HK-2 (cell line): ENCODE measurements around the gene SPATA6.
"Not testable (repeated sequence)": the region's sequence is repeated elsewhere in the genome, so short reads cannot be mapped to it uniquely, and the experiment has no call there.

ENCODE experiments used
- DNase-seq: peaks from one replicate; pipeline ENCODE4 v3.0.0-alpha.2; 2018; ENCODE audit not compliant: unreplicated experiment

SPATA6 gene

DNA sequence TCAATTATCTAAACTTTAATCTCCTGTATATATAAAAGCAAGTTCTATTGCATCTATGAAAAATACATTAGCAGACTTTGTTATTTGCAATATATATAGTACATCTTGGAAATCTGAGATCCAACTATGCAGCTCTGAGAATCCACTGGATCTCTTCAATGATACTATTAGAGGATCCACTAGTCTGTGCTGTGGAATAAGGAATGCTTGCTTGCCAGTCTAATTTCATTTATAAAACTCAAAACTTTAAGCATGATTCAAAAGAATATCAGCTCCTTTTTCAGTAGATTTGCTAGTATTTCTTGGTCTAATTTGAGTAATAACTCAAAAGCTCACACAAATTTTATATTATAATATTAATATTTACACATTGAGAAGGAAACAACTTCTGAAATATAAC lies 115.1 kb downstream of the SPATA6 start:
- DNase-seq, result no peak

DNA sequence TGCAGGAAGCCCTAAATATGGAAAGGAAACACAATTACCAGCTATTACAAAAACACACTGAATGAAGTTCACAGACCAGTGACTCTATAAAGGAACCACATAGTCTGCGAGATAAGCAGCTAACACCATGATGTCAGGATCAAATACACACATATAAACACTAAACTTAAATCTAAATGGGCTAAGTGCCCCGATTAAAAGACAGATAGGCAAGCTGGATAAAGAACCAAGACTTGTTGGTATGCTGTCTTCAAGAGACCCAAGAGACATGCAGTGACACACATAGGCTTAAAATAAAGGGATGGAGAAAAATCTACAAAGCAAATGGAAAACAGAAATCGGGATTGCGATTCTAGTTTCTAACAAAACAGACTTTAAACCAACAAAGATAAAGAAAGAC lies 127.6 kb downstream of the SPATA6 start:
- no peak for DNase-seq

DNA sequence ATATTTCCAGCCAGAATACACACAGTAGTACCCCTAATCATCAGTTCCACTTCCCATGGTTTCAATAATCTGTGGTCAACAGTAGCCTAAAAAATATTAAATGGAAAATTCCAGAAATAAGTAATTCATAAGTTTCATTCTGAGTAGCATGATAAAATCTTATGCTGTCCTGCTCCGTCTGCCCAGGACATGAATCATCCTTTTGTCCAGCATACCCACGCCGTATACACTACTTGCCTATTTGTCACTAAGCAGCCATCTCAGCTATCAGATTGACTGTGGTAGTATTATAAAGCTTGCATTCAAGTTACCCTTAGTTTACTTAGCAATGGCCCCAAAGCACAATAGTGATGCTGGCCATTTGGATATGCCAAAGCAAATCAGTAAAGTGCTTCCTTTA lies 130.8 kb downstream of the SPATA6 start:
- no peak for DNase-seq

DNA sequence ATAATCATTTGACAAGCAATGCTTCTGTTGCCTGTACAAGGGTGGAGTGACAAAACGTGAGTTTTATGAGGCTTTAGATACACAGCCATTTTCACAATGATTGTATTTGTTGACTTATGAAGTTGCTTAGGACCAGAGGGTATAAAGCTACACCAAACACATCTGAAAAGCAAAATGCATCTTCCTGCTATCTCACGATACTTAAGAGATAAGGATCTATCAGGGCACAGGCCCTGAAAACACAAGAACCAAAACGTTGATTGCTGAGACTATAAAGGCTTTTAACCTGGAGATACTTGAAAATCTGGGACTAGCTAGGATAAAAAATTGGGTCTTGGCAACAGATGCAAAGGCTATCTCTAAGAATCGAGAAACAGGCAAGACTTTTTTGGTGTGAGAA lies 133.7 kb downstream of the SPATA6 start:
- DNase-seq, result no peak

DNA sequence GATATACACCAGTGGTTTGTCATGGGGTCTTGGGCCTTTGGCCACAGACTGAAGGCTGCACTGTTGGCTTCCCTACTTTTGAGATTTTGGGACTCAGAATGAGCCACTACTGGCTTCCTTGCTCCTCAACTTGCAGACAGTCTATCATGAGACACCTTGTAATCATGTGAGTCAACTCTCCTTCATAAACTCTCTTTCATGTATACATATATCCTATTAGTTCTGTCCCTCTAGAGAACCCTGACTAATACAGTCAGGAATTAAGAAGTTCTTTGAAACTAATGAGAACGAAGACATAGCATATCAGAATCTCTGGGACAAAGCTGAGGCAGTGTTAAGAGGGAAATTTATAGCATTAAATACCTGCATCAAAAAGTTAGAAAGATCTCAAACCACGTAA lies 138.7 kb downstream of the SPATA6 start:
- no peak for DNase-seq

DNA sequence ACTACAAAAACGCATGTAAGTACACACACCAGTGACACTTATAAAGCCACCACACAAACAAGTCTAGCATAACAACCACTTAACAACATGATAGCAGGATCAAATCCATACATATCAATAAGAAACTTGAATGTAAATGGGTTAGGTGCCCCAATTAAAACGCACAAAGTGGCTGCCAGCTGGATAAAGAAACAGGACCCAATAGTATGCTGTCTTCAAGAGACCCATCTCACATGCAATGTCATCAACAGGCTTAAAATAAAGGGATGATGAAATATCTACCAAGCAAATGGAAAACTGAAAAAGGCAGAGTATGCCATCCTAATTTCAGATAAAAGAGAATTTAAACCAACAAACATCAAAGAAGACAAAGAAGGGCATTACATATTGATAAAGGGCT lies 139.9 kb downstream of the SPATA6 start:
- DNase-seq, result no peak

DNA sequence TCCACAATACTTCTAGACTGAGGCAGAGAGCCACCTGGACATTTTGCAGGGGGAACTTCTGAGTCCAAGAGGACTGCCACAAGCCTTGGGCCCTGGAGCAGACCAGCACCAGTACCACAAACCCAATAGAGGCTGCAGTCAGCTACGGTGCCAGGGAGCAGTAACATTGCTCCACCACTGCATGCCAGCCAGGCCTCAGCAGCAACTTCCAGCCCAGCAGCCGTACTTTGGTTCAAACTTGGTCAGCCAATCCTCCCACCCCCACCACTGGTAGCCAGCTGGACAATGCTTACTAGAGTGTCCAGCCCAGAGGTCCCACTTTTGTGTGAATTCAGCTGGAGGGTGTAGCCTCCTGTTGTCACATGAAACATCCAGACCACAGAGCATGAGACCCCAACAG lies 142.1 kb downstream of the SPATA6 start:
- no peak for DNase-seq

DNA sequence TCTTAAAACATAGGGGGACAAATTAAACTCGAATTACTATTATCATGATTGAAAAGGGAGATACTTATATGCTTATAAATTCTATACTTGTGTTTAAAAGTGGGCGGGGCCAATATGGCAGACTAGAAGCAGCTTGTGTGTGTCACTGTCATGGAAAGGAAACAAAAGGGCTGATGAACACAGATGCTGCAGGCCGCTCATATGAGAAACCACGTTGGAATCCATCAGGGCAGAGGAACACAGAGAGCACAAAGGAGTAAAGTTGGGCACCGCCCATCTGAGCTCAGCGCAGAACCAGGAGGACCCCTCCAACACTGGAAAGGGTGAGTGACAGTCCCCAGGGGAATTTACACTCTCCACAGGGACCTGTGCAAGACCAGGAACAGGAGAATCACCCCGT lies 142.5 kb downstream of the SPATA6 start:
- no peak for DNase-seq

DNA sequence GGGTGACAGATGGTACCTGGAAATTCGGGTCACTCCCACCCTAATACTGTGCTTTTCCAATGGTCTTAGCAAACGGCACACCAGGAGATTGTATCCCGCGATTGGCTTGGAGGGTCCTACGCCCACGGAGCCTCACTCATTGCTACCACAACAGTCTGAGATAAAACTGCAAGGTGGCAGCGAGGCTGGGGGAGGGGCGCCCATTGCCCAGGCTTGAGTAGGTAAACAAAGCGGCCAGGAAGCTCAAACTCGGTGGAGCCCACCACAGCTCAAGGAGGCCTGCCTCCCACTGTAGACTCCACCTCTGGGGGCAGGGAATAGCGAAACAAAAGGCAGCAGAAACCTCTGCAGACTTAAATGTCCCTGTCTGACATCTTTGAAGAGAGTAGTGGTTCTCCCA lies 160.2 kb downstream of the SPATA6 start:
- not testable (repeated sequence) for DNase-seq

DNA sequence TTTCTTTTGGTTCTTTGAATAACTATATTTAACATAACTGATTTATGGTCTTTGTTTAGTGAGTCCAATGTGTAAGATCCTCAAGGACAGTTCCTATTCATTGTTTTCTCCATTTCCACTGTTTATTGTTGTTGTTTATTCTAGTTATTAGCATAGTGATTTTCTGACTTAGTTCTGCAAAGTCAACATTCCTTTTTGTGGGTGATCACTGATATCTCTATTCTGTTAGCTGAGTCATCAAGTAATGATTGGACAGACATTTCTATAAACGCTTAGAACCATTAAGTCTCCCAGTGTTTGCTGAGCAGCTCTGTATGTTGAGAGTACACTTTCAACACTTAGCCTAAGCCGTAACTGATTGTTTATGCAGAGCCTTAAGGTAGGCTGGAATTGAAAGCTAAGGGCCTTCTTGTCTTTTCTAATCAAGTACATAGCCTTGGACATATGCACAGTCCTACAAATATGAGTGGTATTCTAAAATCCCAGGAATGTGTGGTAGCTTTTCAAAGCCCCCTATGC lies 162.4 kb downstream of the SPATA6 start:
- DNase-seq, result no peak

DNA sequence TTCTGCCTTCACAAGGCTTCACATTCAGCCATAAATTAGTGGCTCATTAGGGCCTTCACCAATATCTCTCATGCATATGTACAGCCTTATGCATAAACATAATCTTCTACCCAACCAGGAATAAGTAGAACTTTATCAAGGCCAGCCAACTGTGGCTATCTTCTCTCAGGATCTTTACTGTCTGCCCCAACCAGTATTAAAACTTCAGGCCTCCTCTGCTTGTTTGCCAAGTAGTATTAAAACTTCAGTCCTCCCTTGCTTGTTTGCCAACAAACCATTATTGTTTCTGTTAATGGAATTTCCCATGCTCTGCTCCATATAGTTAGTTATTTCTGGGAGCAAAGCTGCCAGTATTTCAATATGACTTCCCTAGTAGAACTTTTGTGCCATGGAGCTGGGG lies 169.4 kb downstream of the SPATA6 start:
- no peak for DNase-seq

DNA sequence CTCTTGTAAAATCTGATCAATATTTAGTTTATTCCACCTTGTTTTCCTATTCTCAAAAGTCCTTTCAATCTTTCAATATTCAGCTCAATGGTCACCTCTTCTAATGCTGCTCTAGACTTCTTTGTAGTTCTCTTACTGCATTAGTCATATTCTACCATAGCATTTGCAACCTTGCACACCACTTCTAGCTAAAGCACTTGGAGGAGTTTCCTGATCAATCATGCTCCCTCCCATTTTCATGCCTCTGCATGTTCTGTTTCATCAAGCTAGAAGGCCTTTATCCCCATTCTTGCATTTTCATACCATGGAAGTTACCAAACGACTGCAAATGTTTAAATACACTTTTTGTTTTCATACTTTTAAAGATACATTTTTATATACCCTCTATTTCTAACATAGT lies 177.3 kb downstream of the SPATA6 start:
- DNase-seq, result no peak

DNA sequence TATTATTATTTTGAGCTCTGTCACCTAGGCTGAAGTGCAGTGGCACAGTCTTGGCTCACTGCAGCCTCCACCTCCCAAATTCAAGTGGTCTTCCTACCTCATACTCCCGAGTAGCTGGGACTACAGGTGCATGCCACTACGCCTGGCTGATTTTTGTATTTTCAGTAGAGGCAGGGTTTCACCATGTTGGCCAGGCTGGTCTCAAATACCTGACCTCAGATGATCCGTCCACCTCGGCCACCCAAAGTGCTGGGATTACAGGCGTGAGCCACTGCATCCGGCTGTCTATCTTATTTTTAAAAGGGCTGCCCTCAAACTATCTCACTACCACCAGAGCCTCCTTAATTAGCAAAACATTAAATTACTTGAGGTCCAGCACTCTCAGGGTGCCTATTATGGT lies 177.9 kb downstream of the SPATA6 start:
- DNase-seq, result not testable (repeated sequence)

DNA sequence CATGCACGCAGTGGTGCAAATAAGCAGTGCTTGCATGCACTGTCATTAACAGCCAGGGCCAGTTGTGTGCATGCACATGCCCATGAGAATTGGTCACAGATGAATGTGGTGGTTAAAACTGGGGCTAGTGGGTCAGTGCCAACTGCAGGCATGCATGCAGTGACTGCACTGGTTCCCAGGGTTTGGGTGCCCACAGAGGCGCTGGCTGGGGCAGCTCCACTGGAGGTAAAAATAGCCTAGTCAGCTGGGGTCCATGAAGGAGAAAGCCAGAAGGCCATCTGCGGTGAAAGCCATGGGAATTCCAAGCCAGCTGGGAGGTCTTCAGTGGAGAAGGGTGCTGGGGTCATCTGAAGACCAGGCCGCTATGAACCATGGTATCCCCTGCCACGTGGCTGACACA lies 179.3 kb downstream of the SPATA6 start:
- no peak for DNase-seq

DNA sequence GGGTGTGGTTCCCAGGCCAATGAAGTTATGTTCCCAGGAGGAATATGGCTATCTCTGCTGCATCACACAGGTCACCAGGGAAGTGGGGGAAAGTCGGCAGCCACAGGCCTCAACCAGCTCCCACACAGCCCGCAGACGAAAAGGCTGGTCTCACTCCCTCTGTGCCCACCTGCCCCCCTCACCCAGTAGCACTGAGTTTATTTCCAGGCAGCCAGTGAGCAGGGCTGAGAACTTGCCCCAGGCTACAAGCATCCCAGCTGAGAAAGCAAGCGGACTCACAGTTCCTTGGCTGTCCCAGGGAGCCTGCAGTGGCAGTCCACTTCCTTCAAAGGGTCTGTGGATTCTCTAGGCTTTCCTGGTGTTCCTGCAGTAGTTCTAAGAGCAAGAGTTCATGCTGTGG lies 180.6 kb downstream of the SPATA6 start:
- DNase-seq, result no peak

DNA sequence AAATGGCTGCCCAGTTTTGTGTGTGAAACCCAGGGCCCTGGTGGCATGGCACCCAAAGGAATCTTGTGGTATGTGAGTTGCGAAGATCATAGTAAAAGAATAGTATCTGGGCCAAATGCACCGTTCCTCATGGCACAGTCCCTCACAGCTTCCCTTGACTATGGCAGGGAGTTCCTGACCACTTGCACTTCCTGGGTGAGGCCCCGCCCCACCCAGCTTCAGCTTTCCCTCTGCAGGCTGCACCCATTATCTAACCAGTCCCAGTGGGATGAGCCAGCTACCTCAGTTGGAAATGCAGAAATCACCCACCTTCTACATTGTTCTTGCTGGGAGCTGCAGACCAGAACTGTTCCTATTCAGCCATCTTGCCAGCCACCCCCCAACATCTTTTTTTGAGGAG lies 186.5 kb downstream of the SPATA6 start:
- no peak for DNase-seq

DNA sequence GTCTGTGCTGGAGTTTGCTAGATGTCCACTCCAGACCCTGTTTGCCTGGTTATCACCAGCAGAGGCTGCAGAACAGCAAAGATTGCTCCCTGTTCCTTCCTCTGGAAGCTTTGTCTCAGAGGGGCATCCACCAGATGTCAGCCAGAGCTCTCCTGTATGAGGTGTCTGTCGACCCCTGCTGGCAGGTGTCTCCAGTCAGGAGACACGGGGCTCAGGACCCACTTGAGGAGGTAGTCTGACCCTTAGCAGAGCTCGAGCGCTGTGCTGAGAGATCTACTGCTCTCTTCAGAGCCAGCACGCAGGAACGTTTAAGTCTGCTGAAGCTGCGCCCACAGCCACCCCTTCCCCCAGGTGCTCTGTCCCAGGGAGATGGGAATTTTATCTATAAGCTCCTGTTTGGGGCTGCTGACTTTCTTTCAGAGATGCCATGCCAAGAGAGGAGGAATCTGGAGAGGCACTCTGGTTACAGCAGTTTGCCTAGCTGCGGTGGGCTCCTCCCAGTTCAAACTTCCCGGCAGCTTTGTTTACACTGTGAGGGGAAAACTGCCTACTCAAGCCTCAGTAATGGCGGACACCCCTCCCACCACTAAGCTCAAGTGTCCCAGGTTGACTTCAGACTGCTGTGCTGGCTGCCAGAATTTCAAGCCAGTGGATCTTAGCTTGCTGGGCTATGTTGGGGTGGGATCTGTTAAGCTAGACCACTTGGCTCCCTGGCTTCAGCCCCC lies 187.1 kb downstream of the SPATA6 start:
- DNase-seq, result not testable (repeated sequence)

DNA sequence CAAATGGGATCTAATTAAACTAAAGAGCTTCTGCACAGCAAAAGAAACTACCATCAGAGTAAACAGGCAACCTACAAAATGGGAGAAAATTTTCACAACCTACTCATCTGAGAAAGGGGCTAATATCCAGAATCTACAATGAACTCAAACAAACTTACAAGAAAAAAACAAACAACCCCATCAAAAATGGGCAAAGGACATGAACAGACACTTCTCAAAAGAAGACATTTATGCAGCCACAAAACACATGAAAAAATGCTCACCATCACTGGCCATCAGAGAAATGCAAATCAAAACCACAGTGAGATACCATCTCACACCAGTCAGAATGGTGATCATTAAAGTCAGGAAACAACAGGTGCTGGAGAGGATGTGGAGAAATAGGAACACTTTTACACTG lies 189.7 kb downstream of the SPATA6 start:
- not testable (repeated sequence) for DNase-seq

DNA sequence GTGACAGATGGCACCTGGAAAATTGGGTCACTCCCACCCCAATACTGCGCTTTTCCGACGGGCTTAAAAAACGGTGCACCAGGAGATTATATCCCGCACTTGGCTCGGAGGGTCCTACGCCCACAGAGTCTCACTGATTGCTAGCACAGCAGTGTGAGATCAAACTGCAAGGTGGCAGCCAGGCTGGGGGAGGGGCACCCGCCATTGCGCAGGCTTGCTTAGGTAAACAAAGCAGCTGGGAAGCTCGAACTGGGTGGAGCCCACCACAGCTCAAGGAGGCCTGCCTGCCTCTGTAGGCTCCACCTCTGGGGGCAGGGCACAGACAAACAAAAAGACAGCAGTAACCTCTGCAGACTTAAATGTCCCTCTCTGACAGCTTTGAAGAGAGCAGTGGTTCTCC lies 194.6 kb downstream of the SPATA6 start:
- not testable (repeated sequence) for DNase-seq

DNA sequence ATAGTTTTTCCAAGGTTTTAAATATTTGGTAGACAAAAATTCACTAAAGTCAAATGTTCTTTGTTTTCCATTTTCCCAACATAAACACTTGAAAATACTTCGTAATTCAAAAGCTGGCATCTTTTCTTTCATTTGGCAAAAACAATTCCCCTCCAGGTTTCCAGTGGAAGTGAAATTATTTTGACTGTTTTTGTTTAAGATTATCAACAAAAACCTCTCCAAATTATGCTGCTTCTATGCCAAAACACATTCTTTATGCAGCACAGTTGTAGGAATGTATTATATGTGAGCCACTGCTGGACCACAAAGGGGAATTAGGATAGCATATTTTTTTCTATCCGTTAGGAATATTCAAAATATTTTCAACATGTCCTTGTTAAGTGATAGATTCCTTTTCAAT lies 205.4 kb downstream of the SPATA6 start:
- no peak for DNase-seq

DNA sequence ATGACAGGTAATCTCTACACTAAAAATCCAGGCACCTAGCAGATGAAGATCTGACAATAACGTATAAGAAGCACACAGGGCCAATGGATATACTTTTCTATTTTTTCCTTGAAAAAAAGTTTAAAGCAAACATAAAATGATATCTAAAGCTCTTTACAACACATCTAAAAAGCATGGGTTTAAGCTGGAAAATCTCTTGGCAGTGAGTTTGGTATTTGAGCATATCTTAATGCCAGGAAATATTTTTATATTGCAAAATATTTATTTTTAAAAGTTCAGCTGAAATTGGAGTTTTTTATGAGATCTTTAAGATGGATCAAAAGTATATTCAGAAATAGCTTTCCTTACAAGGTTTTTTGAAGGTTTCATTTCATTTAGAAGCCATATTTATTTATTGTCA lies 209.0 kb downstream of the SPATA6 start:
- no peak for DNase-seq

DNA sequence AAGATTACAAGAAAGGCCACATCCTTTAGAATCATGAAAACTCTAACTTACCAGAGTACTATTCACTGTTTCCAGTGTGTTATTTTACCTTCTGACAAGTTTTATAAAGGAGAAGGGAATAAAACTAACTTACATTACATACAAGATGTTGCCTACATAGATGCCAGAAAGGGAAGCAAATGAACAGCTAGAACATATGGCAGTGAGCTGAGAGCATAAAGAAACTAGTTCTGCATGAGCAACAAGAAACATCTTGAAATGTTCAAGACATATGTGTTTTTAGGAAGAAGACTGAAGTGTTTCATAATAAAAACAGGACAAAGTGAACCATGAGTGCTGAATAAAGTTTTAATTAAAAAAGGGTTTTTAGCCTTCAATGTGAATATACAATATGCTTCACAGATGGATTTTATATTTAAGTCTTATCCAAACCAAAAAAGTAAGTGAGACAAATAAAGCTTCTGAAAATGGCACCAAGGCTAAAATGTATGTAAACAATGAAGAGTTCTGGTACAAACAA lies 210.1 kb downstream of the SPATA6 start:
- DNase-seq, result no peak

DNA sequence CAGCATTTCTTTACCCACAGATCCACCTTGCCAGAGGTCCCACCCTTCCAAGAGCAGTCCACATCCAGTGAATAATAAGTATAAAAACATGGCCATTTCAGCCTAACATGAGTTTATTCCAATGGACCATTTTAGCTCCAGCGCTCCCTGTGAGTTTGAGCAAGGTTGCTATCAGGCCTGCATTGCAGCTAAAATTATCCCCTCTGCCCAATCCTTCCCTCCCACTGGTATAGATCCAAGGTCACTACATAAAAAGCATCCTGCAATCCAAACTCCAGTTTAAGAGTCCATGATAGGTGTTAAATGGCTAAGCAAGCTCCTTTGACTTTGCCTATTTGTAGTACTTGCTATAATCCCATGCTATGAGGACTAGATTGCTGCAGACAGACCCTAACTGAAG lies 213.9 kb downstream of the SPATA6 start:
- no peak for DNase-seq

DNA sequence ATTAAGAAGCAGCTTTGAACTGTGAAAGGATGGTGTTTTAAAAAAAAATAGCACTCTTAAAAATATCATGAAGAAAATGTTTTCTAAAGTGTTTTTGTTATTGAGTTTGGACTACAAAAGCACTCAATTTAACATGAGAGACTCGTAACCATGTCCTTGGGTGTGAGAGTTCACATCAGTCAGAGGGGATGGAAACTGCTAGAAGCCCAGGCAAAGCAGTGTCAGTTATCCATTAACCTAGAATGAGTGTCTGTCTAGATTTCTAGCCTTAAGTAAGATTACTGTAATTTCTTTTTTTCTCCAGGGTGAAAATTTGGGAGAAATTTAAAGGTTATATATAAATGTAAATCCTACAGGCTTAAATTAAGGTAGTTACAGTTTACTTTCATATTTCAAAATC lies 217.8 kb downstream of the SPATA6 start:
- no peak for DNase-seq
